Mesendoderm (in vitro differentiated cells): ENCODE measurements around the gene SCAP.

ENCODE experiments used
- DNase-seq: peaks from one replicate; pipeline ENCODE4 v3.0.0; 2013
- H2AK5ac ChIP-seq: 2 replicates; pipeline ENCODE4 v1.6.1; 2013; ENCODE audit warnings: low read length, inconsistent platforms
- H2BK120ac ChIP-seq: 2 replicates; pipeline ENCODE4 v1.6.1; 2013; ENCODE audit warnings: low read depth, mild to moderate bottlenecking, low read length, moderate library complexity, mixed read lengths
- H2BK15ac ChIP-seq: replicated peaks from 2 replicates; pipeline ENCODE4 v1.6.1; 2013; ENCODE audit warnings: low read depth, mild to moderate bottlenecking, moderate library complexity
- H2BK5ac ChIP-seq: 2 replicates; pipeline ENCODE4 v1.6.1; 2013; ENCODE audit warnings: low read length, inconsistent platforms
- H3K18ac ChIP-seq: 2 replicates; pipeline ENCODE4 v1.6.1; 2013; ENCODE audit warnings: mild to moderate bottlenecking, low read length, mixed read lengths
- H3K23ac ChIP-seq: one replicate; pipeline ENCODE4 v1.6.1; 2013; ENCODE audit warnings: low read length
- H3K27ac ChIP-seq: 2 replicates; pipeline ENCODE4 v1.5.1; 2013; ENCODE audit warnings: low read depth, mild to moderate bottlenecking, inconsistent platforms, low read length, moderate library complexity
- H3K27me3 ChIP-seq: 2 replicates; pipeline ENCODE4 v1.6.1; 2013; ENCODE audit warnings: low read length, control low read depth, mild to moderate bottlenecking, inconsistent platforms; ENCODE audit not compliant: insufficient read depth, poor library complexity
- H3K36me3 ChIP-seq: 2 replicates; pipeline ENCODE4 v1.6.1; 2013; ENCODE audit warnings: low read length, inconsistent platforms; ENCODE audit not compliant: control insufficient read depth, insufficient read depth
- H3K4ac ChIP-seq: one replicate; pipeline ENCODE4 v1.6.1; 2013; ENCODE audit warnings: low read depth, mild to moderate bottlenecking, low read length, moderate library complexity
- H3K4me1 ChIP-seq: 2 replicates; pipeline ENCODE4 v1.6.1; 2013; ENCODE audit warnings: low read depth, low read length, inconsistent platforms; ENCODE audit not compliant: control insufficient read depth
- H3K4me2 ChIP-seq: 2 replicates; pipeline ENCODE4 v1.6.1; 2013; ENCODE audit warnings: low read length
- H3K4me3 ChIP-seq: 2 replicates; pipeline ENCODE4 v1.5.1; 2013; ENCODE audit warnings: mild to moderate bottlenecking, low read length
- H3K56ac ChIP-seq: one replicate; pipeline ENCODE4 v1.6.1; 2013; ENCODE audit warnings: low read length
- H3K79me1 ChIP-seq: 2 replicates; pipeline ENCODE4 v1.6.1; 2013; ENCODE audit warnings: low read length, inconsistent platforms
- H3K79me2 ChIP-seq: 2 replicates; pipeline ENCODE4 v1.6.1; 2013; ENCODE audit warnings: mild to moderate bottlenecking, low read length; ENCODE audit not compliant: control insufficient read depth, insufficient read depth
- H3K9ac ChIP-seq: 2 replicates; pipeline ENCODE4 v1.6.1; 2013; ENCODE audit warnings: low read length, inconsistent platforms
- H4K5ac ChIP-seq: one replicate; pipeline ENCODE4 v1.6.1; 2013; ENCODE audit warnings: low read length
- H4K8ac ChIP-seq: one replicate; pipeline ENCODE4 v1.6.1; 2013; ENCODE audit warnings: low read depth, mild to moderate bottlenecking, control low read depth, low read length, moderate library complexity
- WGBS: extraction: QIAGEN DNeasy Blood & Tissue Kit; methylation state at CpG from one replicate; pipeline ENCODE4 v1.1.7; 2013; ENCODE audit warnings: low lambda C conversion rate, missing lambda C conversion rate; ENCODE audit not compliant: insufficient coverage; ENCODE audit errors: extremely low coverage; 5-methylcytosine and 5-hydroxymethylcytosine counted together

SCAP gene

GRCh38 chr3:47394140-47394870 lies 81.4 kb downstream of the SCAP start:
- Histone ChIP-seq H3K56ac (no peak overlapping the region), H2BK15ac (no peak overlapping the region), H3K23ac (no peak overlapping the region), H3K79me1 (peaks cover 22% of the 10 kb centered on the region), H3K9ac (no peak overlapping the region), H3K27me3 (no peaks in the 10 kb centered on the region), H4K5ac (no peak overlapping the region), H4K8ac (no peak overlapping the region), H3K4me1 (no peaks in the 10 kb centered on the region), H3K4me2 (no peak overlapping the region), H3K18ac (no peak overlapping the region), H3K36me3 (no peaks in the 10 kb centered on the region), H3K27ac (no peak overlapping the region), H2BK5ac (no peak overlapping the region), H3K79me2 (peaks cover 16% of the 10 kb centered on the region), H3K4me3 (no peak overlapping the region), H3K4ac (no peak overlapping the region), H2BK120ac (no peak overlapping the region), H2AK5ac (no peak overlapping the region)
- WGBS = no CpG with 5 or more reads among the region's 8 CpGs
- DNase-seq = peak; percentile 77

- H3K18ac ChIP-seq = no peak overlapping the region
- no peak overlapping the region for H3K9ac ChIP-seq
- no peak overlapping the region for H3K23ac ChIP-seq
- H2AK5ac ChIP-seq = no peak overlapping the region
- H3K4me3 ChIP-seq = no peak overlapping the region
- no peak overlapping the region for H3K4ac ChIP-seq
- H2BK5ac ChIP-seq = no peak overlapping the region
- no peak overlapping the region for H4K8ac ChIP-seq
- no peak overlapping the region for H3K56ac ChIP-seq
- no peak overlapping the region for H4K5ac ChIP-seq
- H3K4me2 ChIP-seq = no peak overlapping the region
- peaks cover 22% of the 10 kb centered on the region for H3K79me1 ChIP-seq
- no peaks in the 10 kb centered on the region for H3K4me1 ChIP-seq
- no CpG with 5 or more reads among the region's 3 CpGs for WGBS
- H3K27ac ChIP-seq = no peak overlapping the region
- DNase-seq = no peak
- H2BK15ac ChIP-seq = no peak overlapping the region
- no peaks in the 10 kb centered on the region for H3K27me3 ChIP-seq
- peaks cover 18% of the 10 kb centered on the region for H3K79me2 ChIP-seq
- no peaks in the 10 kb centered on the region for H3K36me3 ChIP-seq
- H2BK120ac ChIP-seq = no peak overlapping the region
Measured at GRCh38 chr3:47392933-47393332, 82.8 kb downstream of the SCAP start.

GRCh38 chr3:47385796-47386195 lies 89.9 kb downstream of the SCAP start:
- Histone ChIP-seq H2BK120ac (no peak overlapping the region), H4K8ac (no peak overlapping the region), H2BK15ac (no peak overlapping the region), H3K27ac (no peak overlapping the region), H3K4me3 (no peak overlapping the region), H4K5ac (no peak overlapping the region), H3K23ac (no peak overlapping the region), H3K4me2 (no peak overlapping the region), H3K56ac (no peak overlapping the region), H3K9ac (no peak overlapping the region), H3K27me3 (no peaks in the 10 kb centered on the region), H2BK5ac (no peak overlapping the region), H3K4ac (no peak overlapping the region), H3K79me2 (peaks cover 32% of the 10 kb centered on the region), H3K79me1 (peaks cover 20% of the 10 kb centered on the region), H3K36me3 (no peaks in the 10 kb centered on the region), H3K4me1 (peaks cover 2% of the 10 kb centered on the region), H2AK5ac (no peak overlapping the region), H3K18ac (no peak overlapping the region)
- DNase-seq = no peak
- WGBS = no CpG with 5 or more reads among the region's 2 CpGs

- Histone ChIP-seq H3K4me2 (no peak overlapping the region), H2BK15ac (no peak overlapping the region), H3K9ac (no peak overlapping the region), H2BK5ac (no peak overlapping the region), H3K56ac (no peak overlapping the region), H3K4me1 (peaks cover 2% of the 10 kb centered on the region), H3K79me1 (peaks cover 20% of the 10 kb centered on the region), H2BK120ac (no peak overlapping the region), H2AK5ac (no peak overlapping the region), H4K5ac (no peak overlapping the region), H3K4me3 (no peak overlapping the region), H3K27me3 (no peaks in the 10 kb centered on the region), H4K8ac (no peak overlapping the region), H3K18ac (no peak overlapping the region), H3K79me2 (peaks cover 30% of the 10 kb centered on the region), H3K4ac (no peak overlapping the region), H3K27ac (no peak overlapping the region), H3K23ac (no peak overlapping the region), H3K36me3 (no peaks in the 10 kb centered on the region)
- no CpG with 5 or more reads among the region's 4 CpGs for WGBS
- no peak for DNase-seq
Measured at GRCh38 chr3:47385007-47385406, 90.7 kb downstream of the SCAP start.

GRCh38 chr3:47384425-47384824 lies 91.3 kb downstream of the SCAP start:
- no peak overlapping the region for H2BK120ac ChIP-seq
- H3K27me3 ChIP-seq = no peaks in the 10 kb centered on the region
- H3K36me3 ChIP-seq = no peaks in the 10 kb centered on the region
- WGBS = no CpG with 5 or more reads among the region's 4 CpGs
- no peak overlapping the region for H3K4ac ChIP-seq
- no peak overlapping the region for H3K4me3 ChIP-seq
- peaks cover 23% of the 10 kb centered on the region for H3K79me1 ChIP-seq
- no peak overlapping the region for H2AK5ac ChIP-seq
- no peak overlapping the region for H2BK5ac ChIP-seq
- H2BK15ac ChIP-seq = no peak overlapping the region
- H3K23ac ChIP-seq = no peak overlapping the region
- no peak overlapping the region for H4K8ac ChIP-seq
- peaks cover 4% of the 10 kb centered on the region for H3K4me1 ChIP-seq
- no peak overlapping the region for H3K27ac ChIP-seq
- no peak overlapping the region for H3K9ac ChIP-seq
- no peak overlapping the region for H3K4me2 ChIP-seq
- H3K79me2 ChIP-seq = peaks cover 30% of the 10 kb centered on the region
- no peak overlapping the region for H4K5ac ChIP-seq
- no peak overlapping the region for H3K18ac ChIP-seq
- H3K56ac ChIP-seq = no peak overlapping the region
- DNase-seq = no peak
